ENCODE data around the gene PRF1. TPM values are rescaled to one million over a fixed set of nuclear protein-coding genes. Genes with fewer than 3 reads are reported as not detected.
A peak's percentile ranks its signal among the peaks of the same experiment; 100 is the strongest.

Gene PRF1
- total RNA-seq, 1 donor from 2014 or later, result 67.7 TPM

- peaks cover 20% of the 10 kb centered on the region for H3K27me3 Mint-ChIP-seq (ENCODE audit: low read depth)
- no peak for DNase-seq (ENCODE audit: low spot score)
- intact Hi-C loops (cut with micrococcal nuclease), result no loop called here
- H3K36me3 Mint-ChIP-seq (ENCODE audit: low read depth), result no peaks in the 10 kb centered on the region
- no peak overlapping the region for H3K4me3 Mint-ChIP-seq (ENCODE audit: low read depth)
- no peak overlapping the region for H3K27ac Mint-ChIP-seq
- peaks cover 10% of the 10 kb centered on the region for H3K4me1 Mint-ChIP-seq (ENCODE audit: low read depth)
- H3K9me3 Mint-ChIP-seq, result no peaks in the 10 kb centered on the region
These were observed 37.6 kb downstream of the PRF1 start for GRCh38 chr10:70564901-70565351.

GRCh38 chr10:70564113-70564725 lies 38.3 kb downstream of the PRF1 start:
- no peak overlapping the region for H3K27ac Mint-ChIP-seq
- intact Hi-C loops (cut with micrococcal nuclease), result no loop called here
- H3K9me3 Mint-ChIP-seq, result no peaks in the 10 kb centered on the region
- H3K27me3 Mint-ChIP-seq (ENCODE audit: low read depth), result peaks cover 18% of the 10 kb centered on the region
- H3K4me3 Mint-ChIP-seq (ENCODE audit: low read depth), result no peak overlapping the region
- no peaks in the 10 kb centered on the region for H3K36me3 Mint-ChIP-seq (ENCODE audit: low read depth)
- peaks cover 12% of the 10 kb centered on the region for H3K4me1 Mint-ChIP-seq (ENCODE audit: low read depth)
- DNase-seq (ENCODE audit: low spot score), result no peak

GRCh38 chr10:70563230-70563629 lies 39.3 kb downstream of the PRF1 start:
- H3K4me3 Mint-ChIP-seq (ENCODE audit: low read depth), result no peak overlapping the region
- H3K9me3 Mint-ChIP-seq, result no peaks in the 10 kb centered on the region
- no peak for DNase-seq (ENCODE audit: low spot score)
- H3K4me1 Mint-ChIP-seq (ENCODE audit: low read depth), result peaks cover 17% of the 10 kb centered on the region
- no peak overlapping the region for H3K27ac Mint-ChIP-seq
- H3K36me3 Mint-ChIP-seq (ENCODE audit: low read depth), result no peaks in the 10 kb centered on the region
- intact Hi-C loops (cut with micrococcal nuclease), result no loop called here
- peaks cover 14% of the 10 kb centered on the region for H3K27me3 Mint-ChIP-seq (ENCODE audit: low read depth)

- no peak overlapping the region for H3K4me3 Mint-ChIP-seq (ENCODE audit: low read depth)
These were observed 40.3 kb downstream of the PRF1 start for GRCh38 chr10:70562036-70562755.

GRCh38 chr10:70561558-70561957 lies 41.0 kb downstream of the PRF1 start:
- peaks cover 11% of the 10 kb centered on the region for H3K27me3 Mint-ChIP-seq (ENCODE audit: low read depth)
- intact Hi-C loops (cut with micrococcal nuclease), result no loop called here
- DNase-seq (ENCODE audit: low spot score), result no peak
- H3K36me3 Mint-ChIP-seq (ENCODE audit: low read depth), result no peaks in the 10 kb centered on the region
- H3K4me3 Mint-ChIP-seq (ENCODE audit: low read depth), result no peak overlapping the region
- H3K9me3 Mint-ChIP-seq, result no peaks in the 10 kb centered on the region
- peaks cover 17% of the 10 kb centered on the region for H3K4me1 Mint-ChIP-seq (ENCODE audit: low read depth)
- peak overlapping the region; percentile 25 for H3K27ac Mint-ChIP-seq

More at GRCh38 chr10:70562036-70562755, 40.3 kb downstream of the PRF1 start:
- peaks cover 11% of the 10 kb centered on the region for H3K27me3 Mint-ChIP-seq (ENCODE audit: low read depth)
- no peak overlapping the region for H3K27ac Mint-ChIP-seq
- no peak for DNase-seq (ENCODE audit: low spot score)
- H3K36me3 Mint-ChIP-seq (ENCODE audit: low read depth), result no peaks in the 10 kb centered on the region
- intact Hi-C loops (cut with micrococcal nuclease), result no loop called here
- H3K4me1 Mint-ChIP-seq (ENCODE audit: low read depth), result peaks cover 17% of the 10 kb centered on the region
- H3K9me3 Mint-ChIP-seq, result no peaks in the 10 kb centered on the region

GRCh38 chr10:70561070-70561469 lies 41.5 kb downstream of the PRF1 start:
- no peak overlapping the region for H3K4me3 Mint-ChIP-seq (ENCODE audit: low read depth)
- H3K4me1 Mint-ChIP-seq (ENCODE audit: low read depth), result peaks cover 17% of the 10 kb centered on the region
- H3K27me3 Mint-ChIP-seq (ENCODE audit: low read depth), result peaks cover 11% of the 10 kb centered on the region
- H3K36me3 Mint-ChIP-seq (ENCODE audit: low read depth), result no peaks in the 10 kb centered on the region
- no peaks in the 10 kb centered on the region for H3K9me3 Mint-ChIP-seq
- no peak for DNase-seq (ENCODE audit: low spot score)
- intact Hi-C loops (cut with micrococcal nuclease), result no loop called here
- H3K27ac Mint-ChIP-seq, result no peak overlapping the region

GRCh38 chr10:70560511-70560941 lies 42.0 kb downstream of the PRF1 start:
- no peak for DNase-seq (ENCODE audit: low spot score)
- Mint-ChIP-seq H3K27me3 (ENCODE audit: low read depth) (peaks cover 11% of the 10 kb centered on the region), H3K27ac (no peak overlapping the region), H3K4me1 (ENCODE audit: low read depth) (peaks cover 17% of the 10 kb centered on the region), H3K9me3 (no peaks in the 10 kb centered on the region), H3K4me3 (ENCODE audit: low read depth) (no peak overlapping the region), H3K36me3 (ENCODE audit: low read depth) (no peaks in the 10 kb centered on the region)
- intact Hi-C loops (cut with micrococcal nuclease), result no loop called here

- Mint-ChIP-seq H3K27me3 (ENCODE audit: low read depth) (peaks cover 11% of the 10 kb centered on the region), H3K36me3 (ENCODE audit: low read depth) (no peaks in the 10 kb centered on the region)
- intact Hi-C loops (cut with micrococcal nuclease), result loop anchor here (1.0 to 5.0 kb wide), 3 partner anchors 18 to 199 kb away; partner anchors contain the start of gene PRF1
These were observed 42.7 kb downstream of the PRF1 start for GRCh38 chr10:70559861-70560260.

GRCh38 chr10:70558871-70559810 lies 43.4 kb downstream of the PRF1 start:
- Mint-ChIP-seq H3K36me3 (ENCODE audit: low read depth) (no peaks in the 10 kb centered on the region), H3K27ac (peak overlapping the region; percentile 19), H3K4me3 (ENCODE audit: low read depth) (peak overlapping the region; percentile 59), H3K27me3 (ENCODE audit: low read depth) (peaks cover 11% of the 10 kb centered on the region), H3K4me1 (ENCODE audit: low read depth) (peaks cover 17% of the 10 kb centered on the region), H3K9me3 (no peaks in the 10 kb centered on the region)
- peak; percentile 48 for DNase-seq (ENCODE audit: low spot score)
- intact Hi-C loops (cut with micrococcal nuclease), result loop anchor here (1.0 to 5.0 kb wide), 3 partner anchors 19 to 200 kb away; partner anchors contain the start of gene PRF1

More at GRCh38 chr10:70559861-70560260, 42.7 kb downstream of the PRF1 start:
- DNase-seq (ENCODE audit: low spot score), result no peak
- no peak overlapping the region for H3K4me3 Mint-ChIP-seq (ENCODE audit: low read depth)
- no peaks in the 10 kb centered on the region for H3K9me3 Mint-ChIP-seq
- peaks cover 17% of the 10 kb centered on the region for H3K4me1 Mint-ChIP-seq (ENCODE audit: low read depth)
- no peak overlapping the region for H3K27ac Mint-ChIP-seq

- DNase-seq (ENCODE audit: low spot score), result no peak
- H3K9me3 Mint-ChIP-seq, result no peaks in the 10 kb centered on the region
- H3K27me3 Mint-ChIP-seq (ENCODE audit: low read depth), result peaks cover 8% of the 10 kb centered on the region
- H3K36me3 Mint-ChIP-seq (ENCODE audit: low read depth), result no peaks in the 10 kb centered on the region
- intact Hi-C loops (cut with micrococcal nuclease), result loop anchor here (5.0 kb wide), 1 partner anchor 44 kb away; the partner anchor contains the start of gene PRF1
- H3K4me3 Mint-ChIP-seq (ENCODE audit: low read depth), result no peak overlapping the region
- no peak overlapping the region for H3K27ac Mint-ChIP-seq
- peaks cover 15% of the 10 kb centered on the region for H3K4me1 Mint-ChIP-seq (ENCODE audit: low read depth)
These were observed 44.2 kb downstream of the PRF1 start for GRCh38 chr10:70558295-70558694.

GRCh38 chr10:70557876-70558275 lies 44.7 kb downstream of the PRF1 start:
- Mint-ChIP-seq H3K9me3 (no peaks in the 10 kb centered on the region), H3K4me1 (ENCODE audit: low read depth) (peaks cover 11% of the 10 kb centered on the region), H3K27ac (no peak overlapping the region), H3K36me3 (ENCODE audit: low read depth) (no peaks in the 10 kb centered on the region), H3K4me3 (ENCODE audit: low read depth) (no peak overlapping the region), H3K27me3 (ENCODE audit: low read depth) (peaks cover 6% of the 10 kb centered on the region)
- intact Hi-C loops (cut with micrococcal nuclease), result loop anchor here (5.0 kb wide), 1 partner anchor 44 kb away; the partner anchor contains the start of gene PRF1
- no peak for DNase-seq (ENCODE audit: low spot score)

GRCh38 chr10:70557086-70557845 lies 45.3 kb downstream of the PRF1 start:
- Mint-ChIP-seq H3K4me3 (ENCODE audit: low read depth) (no peak overlapping the region), H3K36me3 (ENCODE audit: low read depth) (no peaks in the 10 kb centered on the region), H3K4me1 (ENCODE audit: low read depth) (peaks cover 11% of the 10 kb centered on the region), H3K27ac (no peak overlapping the region), H3K27me3 (ENCODE audit: low read depth) (peaks cover 6% of the 10 kb centered on the region), H3K9me3 (no peaks in the 10 kb centered on the region)
- DNase-seq (ENCODE audit: low spot score), result no peak
- intact Hi-C loops (cut with micrococcal nuclease), result loop anchor here (5.0 kb wide), 1 partner anchor 45 kb away; the partner anchor contains the start of gene PRF1
